HepG2 (cell line): ENCODE data around the gene KRT7. TPM values are rescaled to one million over a fixed set of nuclear protein-coding genes. Genes with fewer than 3 reads are reported as not detected.

Experiments used
- CBX5 ChIP-seq: sonication (generic); formaldehyde crosslinking; IDR thresholded peaks from 2 replicates; pipeline ENCODE4 v1.4.0; 2020; ENCODE audit warnings: missing genetic modification reagents, borderline replicate concordance
- CREM ChIP-seq, 2 experiments: sonication (generic) in 1 of 2; formaldehyde crosslinking in 1 of 2; IDR thresholded peaks; 2 replicates each; pipeline versions ENCODE4 v1.4.0 to v1.6.1; 2016 to 2020; ENCODE audit warnings: antibody characterized with exemption in 1 of 2, mild to moderate bottlenecking in 1 of 2, missing genetic modification reagents in 1 of 2
- ELF4 ChIP-seq: sonication (generic); formaldehyde crosslinking; IDR thresholded peaks from 2 replicates; pipeline ENCODE4 v1.5.0; 2020; ENCODE audit warnings: missing genetic modification reagents, mild to moderate bottlenecking, moderate library complexity, borderline replicate concordance
- ETV5 ChIP-seq: IDR thresholded peaks from 2 replicates; pipeline ENCODE4 v1.6.1; 2018; ENCODE audit warnings: missing biosample characterization, missing genetic modification reagents, inconsistent platforms, borderline replicate concordance
- HCFC1 ChIP-seq: fragments of 150-350 bp; IDR thresholded peaks from 2 replicates; pipeline ENCODE4 v1.6.1; 2014; ENCODE audit warnings: low read depth, low read length
- HNRNPLL ChIP-seq: fragments of 200-400 bp; formaldehyde crosslinking; IDR thresholded peaks from 2 replicates; pipeline ENCODE4 v1.6.1; 2017; ENCODE audit warnings: mild to moderate bottlenecking, low read depth, low read length; ENCODE audit not compliant: poor library complexity, severe bottlenecking
- MATR3 ChIP-seq: sonication (generic); formaldehyde crosslinking; IDR thresholded peaks from 2 replicates; pipeline ENCODE4 v1.4.0; 2020; ENCODE audit warnings: missing genetic modification reagents
- NFRKB ChIP-seq: fragments of 450-650 bp; IDR thresholded peaks from 2 replicates; pipeline ENCODE4 v1.6.1; 2017
- NRL ChIP-seq: sonication (generic); formaldehyde crosslinking; IDR thresholded peaks from 2 replicates; pipeline ENCODE4 v1.5.0; 2020; ENCODE audit warnings: missing genetic modification reagents, mild to moderate bottlenecking, moderate library complexity, borderline replicate concordance
- ONECUT2 ChIP-seq: sonication (generic); formaldehyde crosslinking; IDR thresholded peaks from 2 replicates; pipeline ENCODE4 v1.4.0; 2020; ENCODE audit warnings: missing genetic modification reagents
- PHB2 ChIP-seq: fragments of 450-650 bp; IDR thresholded peaks from 2 replicates; pipeline ENCODE4 v1.6.1; 2018; ENCODE audit not compliant: partially characterized antibody
- RAD21 ChIP-seq: fragments of 450-650 bp; formaldehyde crosslinking; IDR thresholded peaks from 2 replicates; pipeline ENCODE4 v1.5.0; 2020; ENCODE audit warnings: mild to moderate bottlenecking
- SPEN ChIP-seq: sonication (generic); formaldehyde crosslinking; IDR thresholded peaks from 2 replicates; pipeline ENCODE4 v1.5.1; 2020; ENCODE audit warnings: low read depth, mild to moderate bottlenecking, missing genetic modification reagents
- SRSF9 ChIP-seq: fragments of 200-400 bp; formaldehyde crosslinking; IDR thresholded peaks from 2 replicates; pipeline ENCODE4 v1.6.1; 2018; ENCODE audit warnings: borderline replicate concordance, mild to moderate bottlenecking, low read depth, low read length; ENCODE audit not compliant: insufficient read depth, poor library complexity, severe bottlenecking
- STAG1 ChIP-seq: sonication (generic); formaldehyde crosslinking; IDR thresholded peaks from 2 replicates; pipeline ENCODE4 v1.4.0; 2020; ENCODE audit warnings: missing genetic modification reagents
- TEAD3 ChIP-seq: optimal IDR thresholded peaks from 2 replicates; pipeline ENCODE3; 2016; ENCODE audit warnings: borderline replicate concordance
- ZNF317 ChIP-seq: sonication (generic); formaldehyde crosslinking; IDR thresholded peaks from 2 replicates; pipeline ENCODE4 v1.5.0; 2020; ENCODE audit warnings: mild to moderate bottlenecking, missing genetic modification reagents
- ZNF619 ChIP-seq: sonication (generic); formaldehyde crosslinking; IDR thresholded peaks from 2 replicates; pipeline ENCODE4 v1.4.0; 2020; ENCODE audit warnings: mild to moderate bottlenecking, missing genetic modification reagents
- ZNF687 ChIP-seq: sonication (generic); formaldehyde crosslinking; IDR thresholded peaks from 2 replicates; pipeline ENCODE4 v1.5.1; 2020; ENCODE audit warnings: mild to moderate bottlenecking, missing genetic modification reagents, moderate library complexity
- ZNF710 ChIP-seq: sonication (generic); formaldehyde crosslinking; IDR thresholded peaks from 2 replicates; pipeline ENCODE4 v1.5.0; 2020; ENCODE audit warnings: mild to moderate bottlenecking, missing genetic modification reagents, borderline replicate concordance
- ZNF746 ChIP-seq: sonication (generic); formaldehyde crosslinking; IDR thresholded peaks from 2 replicates; pipeline ENCODE4 v1.8.0; 2022; ENCODE audit warnings: mild to moderate bottlenecking, missing genetic modification reagents
- polyA plus RNA-seq, 8 experiments: library from polyadenylated mRNA; depleted of rRNA in 3 of 8; stranded (reverse) in 7 of 8; unstranded in 1 of 8; fragments of >200 nt; fragmentation: Illumina TruSeq in 4 of 8; extraction: Trizol in 4 of 8; gene quantifications; 2 replicates each; pipeline versions ENCODE4 v1.2.1 to v1.2.3, GENCODE V29; 2011 to 2016; ENCODE audit warnings: low read depth in 4 of 8, missing spikeins in 1 of 8, mixed read lengths in 1 of 8; ENCODE audit not compliant: insufficient read depth in 1 of 8
- total RNA-seq, 5 experiments: library from RNA; depleted of rRNA; stranded (reverse); fragments of >200 nt; fragmentation: Illumina TruSeq; extraction: Trizol; gene quantifications; 2 replicates each; pipeline ENCODE4 v1.2.3, GENCODE V29; 2016; ENCODE audit warnings: low read depth in 1 of 5
- TF ChIP-seq, protein P1 (sequence below): IDR thresholded peaks from 2 replicates; pipeline ENCODE4 v1.6.1; 2016; ENCODE audit warnings: low read depth

The KRT7 gene
- total and polyA plus RNA-seq, 2 of the 13 experiments (the other 11 are each of a cell fraction or from before 2014, with no cell fraction given), result 0.83 TPM; not detected in 1

GRCh38 chr12:52278575-52279421, 45.8 kb downstream of the KRT7 start (continued):
- TF ChIP-seq, protein P1, sequence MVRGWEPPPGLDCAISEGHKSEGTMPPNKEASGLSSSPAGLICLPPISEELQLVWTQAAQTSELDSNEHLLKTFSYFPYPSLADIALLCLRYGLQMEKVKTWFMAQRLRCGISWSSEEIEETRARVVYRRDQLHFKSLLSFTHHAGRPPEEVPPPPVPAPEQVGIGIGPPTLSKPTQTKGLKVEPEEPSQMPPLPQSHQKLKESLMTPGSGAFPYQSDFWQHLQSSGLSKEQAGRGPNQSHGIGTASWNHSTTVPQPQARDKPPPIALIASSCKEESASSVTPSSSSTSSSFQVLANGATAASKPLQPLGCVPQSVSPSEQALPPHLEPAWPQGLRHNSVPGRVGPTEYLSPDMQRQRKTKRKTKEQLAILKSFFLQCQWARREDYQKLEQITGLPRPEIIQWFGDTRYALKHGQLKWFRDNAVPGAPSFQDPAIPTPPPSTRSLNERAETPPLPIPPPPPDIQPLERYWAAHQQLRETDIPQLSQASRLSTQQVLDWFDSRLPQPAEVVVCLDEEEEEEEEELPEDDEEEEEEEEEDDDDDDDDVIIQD, result no peak
- no peak for TF ChIP-seq CREM (IDR thresholded peaks at IDR 0.05)
- TF ChIP-seq CREM (CRISPR knock-in tag; IDR thresholded peaks at IDR 0.05), result no peak
- TF ChIP-seq STAG1 (CRISPR knock-in tag), result peak; percentile 67
- TF ChIP-seq PHB2, result no peak
- no peak for TF ChIP-seq ONECUT2
- TF ChIP-seq RAD21 (CRISPR knock-in tag), result peak; percentile 43; the same call in 1 of the 2 replicates
- no peak for TF ChIP-seq HCFC1
- TF ChIP-seq ZNF687 (CRISPR knock-in tag), result peak; percentile 36; the same call in 1 of the 2 replicates
- no peak for TF ChIP-seq ZNF317 (CRISPR knock-in tag)
- no peak for TF ChIP-seq SRSF9
- TF ChIP-seq ELF4 (CRISPR knock-in tag), result no peak
- TF ChIP-seq CBX5 (CRISPR knock-in tag), result no peak
- TF ChIP-seq SPEN, result no peak
- no peak for TF ChIP-seq ZNF710
- TF ChIP-seq ETV5 (CRISPR knock-in tag), result no peak
- TF ChIP-seq NFRKB, result no peak
- peak; percentile 54 for TF ChIP-seq TEAD3 (CRISPR knock-in tag)
- no peak for TF ChIP-seq MATR3 (CRISPR knock-in tag)
- peak; percentile 30 for TF ChIP-seq HNRNPLL
- no peak for TF ChIP-seq NRL
- no peak for TF ChIP-seq ZNF746 (CRISPR knock-in tag)
- no peak for TF ChIP-seq ZNF619 (CRISPR knock-in tag)
